SK-N-MC (cell line): ENCODE data around the gene POR.

ENCODE experiments used
- EZH2 ChIP-seq: fragments of 200-600 bp; sonication (generic); IDR thresholded peaks from one replicate; pipeline ENCODE4 v1.6.1; 2017; ENCODE audit warnings: antibody characterized with exemption
- POLR2AphosphoS5 ChIP-seq: IDR thresholded peaks from 2 replicates; pipeline ENCODE4 v1.6.1; 2012; ENCODE audit warnings: mild to moderate bottlenecking, low read depth, low read length, borderline replicate concordance

DNA sequence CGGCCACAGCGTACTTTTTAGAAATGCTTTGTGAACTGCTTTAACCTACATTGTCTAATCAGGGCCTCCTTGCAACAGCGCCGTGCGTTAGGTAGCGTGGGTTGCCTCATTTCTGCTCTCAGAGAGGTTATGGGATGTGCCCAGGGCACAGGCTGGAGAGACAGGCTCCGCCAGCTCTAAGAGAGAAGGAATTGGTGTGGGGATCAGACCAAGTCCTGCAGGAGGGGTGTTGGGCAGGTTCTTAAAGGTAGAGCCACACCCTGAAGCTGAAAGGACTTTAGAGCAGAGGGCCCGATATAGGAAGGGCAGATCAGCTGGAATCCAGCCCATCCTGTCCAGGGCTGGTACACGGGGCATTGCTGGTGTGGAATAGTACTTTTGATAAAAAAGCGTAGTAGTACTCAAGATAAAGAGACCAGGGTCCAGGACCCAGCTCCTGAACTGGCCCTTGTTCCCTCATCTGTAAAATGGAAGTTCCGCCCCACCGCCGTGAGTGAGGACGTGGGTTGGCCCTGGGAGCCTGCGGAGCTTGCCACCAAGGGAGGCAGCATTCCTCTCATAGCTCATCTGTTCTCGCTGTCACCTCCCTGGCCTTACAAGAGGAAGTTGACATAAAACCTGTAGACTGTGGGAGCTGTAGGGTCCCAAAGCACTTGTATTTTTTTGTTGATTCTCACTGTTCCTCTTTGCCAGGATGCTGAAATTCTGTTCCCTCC is 42.2 kb downstream of the POR start:
- TF ChIP-seq EZH2 (no peak), POLR2AphosphoS5 (no peak)
